ENCODE results near the gene FNDC11. TPM values are rescaled to one million over a fixed set of nuclear protein-coding genes. Genes with fewer than 3 reads are reported as not detected.
A peak's percentile ranks its signal among the peaks of the same experiment; 100 is the strongest.

The FNDC11 gene
- total and polyA plus RNA-seq, 2 donors, result 1.1 to 1.2 TPM

DNA sequence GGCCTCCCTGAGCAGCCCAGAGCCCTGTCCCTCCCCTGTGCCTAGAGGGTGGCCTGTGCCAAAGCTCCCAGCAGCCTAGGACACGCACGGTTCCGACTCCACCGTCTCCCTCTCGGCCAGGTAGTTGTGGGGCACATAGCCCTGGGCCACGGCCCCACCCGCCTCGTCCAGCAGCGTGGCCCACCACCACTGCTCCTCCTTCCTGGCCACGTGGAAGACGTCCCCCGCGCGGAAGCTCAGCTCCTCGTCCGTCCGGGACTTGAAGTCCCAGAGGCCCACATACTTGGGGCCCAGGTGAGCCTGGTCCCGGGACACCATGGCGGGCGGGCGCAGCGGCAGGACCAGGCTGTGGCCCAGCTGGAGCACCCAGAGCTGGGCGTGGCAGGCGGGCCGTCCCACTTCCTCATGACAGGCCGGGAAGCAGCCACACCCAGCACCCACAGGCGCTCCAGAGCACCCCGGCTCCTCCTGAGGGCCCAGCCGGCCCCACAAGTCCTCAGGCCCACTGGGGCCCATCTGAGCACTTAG, 16.9 kb upstream of the FNDC11 start, which contains the start of gene PTK6:
Gene PTK6, minus strand, starts transcription at position 380 of the 528 bp plus-strand sequence. Its CDS starts 62 bp downstream, at position 318.
- H3K4me3 ChIP-seq (ENCODE audit: low read length in 2 of 2), result peak within 1 kb of the TSS; percentile 63 to 67
- 89% methylated on average over 29 of the region's 29 CpGs for WGBS
- H3K36me3 ChIP-seq (ENCODE audit: control insufficient read depth in 2 of 2, insufficient read depth in 2 of 2, low read length in 1 of 2), result no peaks in the 10 kb centered on the region
- H3K27me3 ChIP-seq (ENCODE audit: control insufficient read depth in 2 of 2, insufficient read depth in 1 of 2, low read length in 1 of 2), result peaks cover 0 to 25% of the 10 kb centered on the region in 2 donors
- no peak for DNase-seq (ENCODE audit: low read depth in 6 of 9, low spot score in 9 of 9)
- H3K4me1 ChIP-seq (ENCODE audit: control insufficient read depth in 2 of 2, insufficient read depth in 2 of 2, low read length in 2 of 2), result peaks cover 2 to 25% of the 10 kb centered on the region in 2 donors
- no peaks in the 10 kb centered on the region for H3K9me3 ChIP-seq (ENCODE audit: control insufficient read depth in 2 of 2, insufficient read depth in 1 of 2, low read length in 1 of 2)
- H3K27ac ChIP-seq (ENCODE audit: low read depth in 1 of 2, low read length in 1 of 2), result peak within 1 kb of the TSS; percentile 82 to 84

DNA sequence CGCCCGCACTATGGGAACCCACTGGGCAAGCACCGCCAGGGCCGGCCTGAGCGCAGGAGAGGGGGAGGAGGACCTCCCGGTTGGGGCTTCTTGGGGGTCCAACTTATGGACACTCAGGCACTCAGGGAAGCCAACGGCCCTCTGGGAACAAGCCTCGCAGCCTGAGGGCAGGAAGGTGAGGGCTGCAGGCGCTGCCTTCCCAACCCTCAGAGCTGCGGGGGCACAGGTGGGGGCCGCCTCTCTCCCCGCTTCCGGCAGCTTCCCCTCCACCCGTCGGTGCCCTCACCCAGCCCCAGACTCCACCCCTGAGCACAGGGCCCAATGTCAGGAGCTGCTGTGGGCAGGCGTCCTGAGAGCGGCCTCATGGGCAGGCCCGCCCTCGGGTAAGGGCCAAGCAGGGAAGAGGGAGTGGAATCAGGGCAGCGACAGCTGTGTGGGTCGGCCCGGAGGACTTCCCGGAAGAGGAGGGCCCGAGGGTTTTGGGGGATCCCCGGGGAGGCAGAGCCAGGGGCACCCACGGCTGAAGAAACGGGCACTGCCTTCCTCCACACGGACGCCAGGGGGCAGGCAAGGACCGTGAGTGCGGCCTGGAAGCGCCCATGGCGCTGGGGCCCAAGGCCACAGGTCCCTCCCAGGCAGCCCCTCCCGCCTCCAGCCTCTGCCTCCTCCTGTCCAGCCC, 16.3 kb upstream of the FNDC11 start:
- DNase-seq (ENCODE audit: low read depth in 6 of 9, low spot score in 9 of 9), result peak; percentile 76 to 96 (median 90)
- Histone ChIP-seq H3K9me3 (ENCODE audit: control insufficient read depth in 2 of 2, insufficient read depth in 1 of 2, low read length in 1 of 2) (no peaks in the 10 kb centered on the region), H3K27me3 (ENCODE audit: control insufficient read depth in 2 of 2, insufficient read depth in 1 of 2, low read length in 1 of 2) (peaks cover 0 to 23% of the 10 kb centered on the region in 2 donors), H3K4me1 (ENCODE audit: control insufficient read depth in 2 of 2, insufficient read depth in 2 of 2, low read length in 2 of 2) (peaks cover 2 to 25% of the 10 kb centered on the region in 2 donors), H3K27ac (ENCODE audit: low read depth in 1 of 2, low read length in 1 of 2) (peak overlapping the region; percentile 82 to 84), H3K4me3 (ENCODE audit: low read length in 2 of 2) (peak overlapping the region; percentile 63 to 67), H3K36me3 (ENCODE audit: control insufficient read depth in 2 of 2, insufficient read depth in 2 of 2, low read length in 1 of 2) (no peaks in the 10 kb centered on the region)
- 9% methylated on average over 34 of the region's 34 CpGs for WGBS

DNA sequence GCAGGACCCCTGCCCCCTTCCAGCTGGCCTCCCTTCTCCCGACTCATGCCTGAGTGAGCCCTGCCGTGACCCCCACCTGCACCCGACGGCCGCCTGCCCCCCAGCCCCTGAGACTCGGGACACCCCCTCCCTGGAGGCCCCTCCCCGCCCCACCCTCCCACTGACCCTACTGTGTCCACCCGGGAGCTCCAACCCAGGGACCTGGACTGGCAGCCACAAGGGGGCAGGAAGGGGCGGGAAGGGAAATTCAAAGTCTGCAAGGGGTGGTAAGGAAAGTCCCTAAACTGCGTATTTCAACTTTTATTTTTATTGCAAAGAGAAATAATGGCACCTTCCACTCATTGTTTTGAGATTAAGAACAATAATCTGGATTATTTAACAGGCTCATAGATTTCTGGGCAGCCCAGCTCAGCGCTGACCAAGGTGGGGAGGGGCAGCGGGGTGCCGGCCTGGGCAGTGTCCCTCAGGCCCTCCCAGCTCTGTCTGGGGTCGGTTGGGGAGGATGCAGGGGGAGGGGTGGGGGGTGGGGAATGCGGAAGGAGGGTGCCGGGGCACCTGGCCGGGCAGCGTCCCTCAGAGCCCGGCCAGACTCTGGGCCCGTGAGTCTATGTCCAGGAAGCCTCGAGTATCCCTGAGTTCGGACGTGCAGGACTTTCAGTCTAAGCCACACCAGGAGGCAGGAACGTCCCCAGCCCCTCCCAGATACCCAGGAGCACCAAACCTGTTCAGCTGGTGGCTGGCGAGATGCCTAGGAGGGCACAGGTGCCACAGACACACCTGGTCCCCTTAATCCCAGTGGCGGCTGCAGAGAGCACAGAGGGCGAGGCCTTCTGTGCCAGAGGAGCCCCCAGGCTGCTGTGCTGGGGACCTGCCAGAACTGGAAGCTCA, 15.5 kb upstream of the FNDC11 start:
- no peaks in the 10 kb centered on the region for H3K9me3 ChIP-seq (ENCODE audit: control insufficient read depth in 2 of 2, insufficient read depth in 1 of 2, low read length in 1 of 2)
- H3K27ac ChIP-seq (ENCODE audit: low read depth in 1 of 2, low read length in 1 of 2), result peak overlapping the region; percentile 82 to 84
- peak overlapping the region; percentile 63 to 67 for H3K4me3 ChIP-seq (ENCODE audit: low read length in 2 of 2)
- peak in 1 of 9 donors; percentile 28 for DNase-seq (ENCODE audit: low read depth in 6 of 9, low spot score in 9 of 9)
- WGBS, result 57% methylated on average over 27 of the region's 27 CpGs
- peaks cover 0 to 22% of the 10 kb centered on the region in 2 donors for H3K27me3 ChIP-seq (ENCODE audit: control insufficient read depth in 2 of 2, insufficient read depth in 1 of 2, low read length in 1 of 2)
- peaks cover 2 to 25% of the 10 kb centered on the region in 2 donors for H3K4me1 ChIP-seq (ENCODE audit: control insufficient read depth in 2 of 2, insufficient read depth in 2 of 2, low read length in 2 of 2)
- H3K36me3 ChIP-seq (ENCODE audit: control insufficient read depth in 2 of 2, insufficient read depth in 2 of 2, low read length in 1 of 2), result no peaks in the 10 kb centered on the region

DNA sequence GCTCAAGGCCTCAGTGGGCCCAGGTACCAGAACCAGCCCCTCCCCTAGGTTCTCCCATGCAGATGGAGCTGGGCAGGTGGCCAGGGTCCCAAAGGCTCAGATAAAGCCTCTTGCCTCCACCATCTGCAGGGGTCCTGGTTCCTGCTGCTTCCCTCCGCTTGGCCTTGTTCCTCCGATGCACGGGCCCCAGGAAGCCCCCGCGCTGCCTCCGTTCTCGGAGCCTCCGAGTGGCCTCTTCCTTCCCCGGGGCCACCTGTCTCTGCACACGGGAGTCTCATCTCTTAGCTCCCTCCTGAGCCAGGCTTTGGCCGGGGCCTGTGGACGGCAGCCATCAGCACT, 14.9 kb upstream of the FNDC11 start:
- no peak for DNase-seq (ENCODE audit: low read depth in 6 of 9, low spot score in 9 of 9)
- peaks cover 2 to 25% of the 10 kb centered on the region in 2 donors for H3K4me1 ChIP-seq (ENCODE audit: control insufficient read depth in 2 of 2, insufficient read depth in 2 of 2, low read length in 2 of 2)

GRCh38 chr20:63539441-63540370, 14.3 kb upstream of the FNDC11 start:
- DNase-seq (ENCODE audit: low read depth in 6 of 9, low spot score in 9 of 9), result no peak
- H3K27me3 ChIP-seq (ENCODE audit: control insufficient read depth in 2 of 2, insufficient read depth in 1 of 2, low read length in 1 of 2), result peaks cover 0 to 23% of the 10 kb centered on the region in 2 donors
- no peaks in the 10 kb centered on the region for H3K9me3 ChIP-seq (ENCODE audit: control insufficient read depth in 2 of 2, insufficient read depth in 1 of 2, low read length in 1 of 2)
- peaks cover 2 to 25% of the 10 kb centered on the region in 2 donors for H3K4me1 ChIP-seq (ENCODE audit: control insufficient read depth in 2 of 2, insufficient read depth in 2 of 2, low read length in 2 of 2)
- 94% methylated on average over 29 of the region's 29 CpGs for WGBS
- no peaks in the 10 kb centered on the region for H3K36me3 ChIP-seq (ENCODE audit: control insufficient read depth in 2 of 2, insufficient read depth in 2 of 2, low read length in 1 of 2)
- H3K27ac ChIP-seq (ENCODE audit: low read depth in 1 of 2, low read length in 1 of 2), result no peak overlapping the region
- no peak overlapping the region for H3K4me3 ChIP-seq (ENCODE audit: low read length in 2 of 2)

More for the DNA sequence above, 14.9 kb upstream of the FNDC11 start:
- WGBS, result 72% methylated on average over 12 of the region's 12 CpGs
- Histone ChIP-seq H3K27me3 (ENCODE audit: control insufficient read depth in 2 of 2, insufficient read depth in 1 of 2, low read length in 1 of 2) (peaks cover 0 to 22% of the 10 kb centered on the region in 2 donors), H3K4me3 (ENCODE audit: low read length in 2 of 2) (no peak overlapping the region), H3K27ac (ENCODE audit: low read depth in 1 of 2, low read length in 1 of 2) (no peak overlapping the region), H3K9me3 (ENCODE audit: control insufficient read depth in 2 of 2, insufficient read depth in 1 of 2, low read length in 1 of 2) (no peaks in the 10 kb centered on the region), H3K36me3 (ENCODE audit: control insufficient read depth in 2 of 2, insufficient read depth in 2 of 2, low read length in 1 of 2) (no peaks in the 10 kb centered on the region)

DNA sequence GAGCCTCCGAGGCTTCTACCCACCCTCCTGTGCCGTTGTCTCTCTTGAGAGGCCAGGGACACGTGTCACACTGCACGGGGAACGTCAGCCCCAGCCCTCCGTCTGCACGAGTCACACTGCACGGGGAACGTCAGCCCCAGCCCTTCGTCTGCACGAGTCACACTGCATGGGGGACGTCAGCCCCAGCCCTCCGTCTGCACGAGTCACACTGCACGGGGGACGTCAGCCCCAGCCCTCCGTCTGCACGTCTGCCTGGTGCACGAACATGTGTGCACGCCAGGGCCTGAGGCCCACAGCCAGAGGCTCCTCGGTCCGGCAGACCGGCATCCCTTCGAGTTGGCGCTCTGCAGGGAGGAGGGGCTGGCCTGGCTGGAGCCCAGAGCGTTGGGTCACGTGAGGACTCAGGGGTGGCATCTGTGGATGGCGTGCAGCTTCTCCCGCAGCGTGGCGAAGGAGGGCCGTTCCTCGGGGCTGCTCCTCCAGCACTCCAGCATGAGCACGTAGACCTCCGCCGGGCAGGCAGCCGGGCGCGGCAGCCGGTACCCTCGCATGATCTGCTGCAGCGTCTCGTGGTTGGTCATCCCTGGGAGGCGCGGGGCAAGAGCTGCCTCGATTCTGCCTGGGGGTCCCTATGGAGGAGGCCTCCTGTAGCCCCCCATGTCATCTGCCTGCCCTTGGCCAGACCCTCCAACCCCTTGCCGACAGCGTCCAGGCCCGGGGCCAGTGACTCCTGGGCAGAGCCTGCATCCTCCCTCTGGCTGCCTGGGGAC, 13.4 kb upstream of the FNDC11 start:
- Histone ChIP-seq H3K27me3 (ENCODE audit: control insufficient read depth in 2 of 2, insufficient read depth in 1 of 2, low read length in 1 of 2) (peaks cover 0 to 25% of the 10 kb centered on the region in 2 donors), H3K4me1 (ENCODE audit: control insufficient read depth in 2 of 2, insufficient read depth in 2 of 2, low read length in 2 of 2) (peaks cover 2 to 29% of the 10 kb centered on the region in 2 donors), H3K9me3 (ENCODE audit: control insufficient read depth in 2 of 2, insufficient read depth in 1 of 2, low read length in 1 of 2) (no peaks in the 10 kb centered on the region), H3K27ac (ENCODE audit: low read depth in 1 of 2, low read length in 1 of 2) (no peak overlapping the region), H3K4me3 (ENCODE audit: low read length in 2 of 2) (no peak overlapping the region), H3K36me3 (ENCODE audit: control insufficient read depth in 2 of 2, insufficient read depth in 2 of 2, low read length in 1 of 2) (no peaks in the 10 kb centered on the region)
- no peak for DNase-seq (ENCODE audit: low read depth in 6 of 9, low spot score in 9 of 9)
- 92% methylated on average over 49 of the region's 49 CpGs for WGBS

DNA sequence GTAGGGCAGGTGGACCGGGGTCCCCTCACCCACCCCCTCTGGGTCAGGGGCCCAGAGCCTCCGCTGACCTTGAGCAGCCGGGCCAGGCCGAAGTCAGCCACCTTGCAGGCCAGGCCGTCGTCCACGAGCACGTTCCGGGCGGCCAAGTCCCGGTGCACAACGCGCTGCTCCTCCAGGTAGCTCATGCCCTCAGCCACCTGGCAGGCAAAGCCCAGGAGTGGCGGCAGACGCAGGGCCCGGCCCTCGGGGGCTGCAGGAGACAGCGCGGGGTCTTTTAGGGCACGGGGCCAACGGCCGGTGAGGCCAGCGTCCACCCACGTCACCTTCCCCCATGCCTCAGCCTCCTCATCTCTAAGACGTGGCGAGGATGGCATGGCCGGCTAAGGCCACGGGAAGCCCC, 12.6 kb upstream of the FNDC11 start:
- no peak for DNase-seq (ENCODE audit: low read depth in 6 of 9, low spot score in 9 of 9)
- Histone ChIP-seq H3K36me3 (ENCODE audit: control insufficient read depth in 2 of 2, insufficient read depth in 2 of 2, low read length in 1 of 2) (no peaks in the 10 kb centered on the region), H3K4me3 (ENCODE audit: low read length in 2 of 2) (no peak overlapping the region), H3K27ac (ENCODE audit: low read depth in 1 of 2, low read length in 1 of 2) (no peak overlapping the region), H3K4me1 (ENCODE audit: control insufficient read depth in 2 of 2, insufficient read depth in 2 of 2, low read length in 2 of 2) (peaks cover 5 to 36% of the 10 kb centered on the region in 2 donors), H3K27me3 (ENCODE audit: control insufficient read depth in 2 of 2, insufficient read depth in 1 of 2, low read length in 1 of 2) (peaks cover 0 to 33% of the 10 kb centered on the region in 2 donors), H3K9me3 (ENCODE audit: control insufficient read depth in 2 of 2, insufficient read depth in 1 of 2, low read length in 1 of 2) (peaks cover 0 to 5% of the 10 kb centered on the region in 2 donors)
- 97% methylated on average over 28 of the region's 28 CpGs for WGBS

DNA sequence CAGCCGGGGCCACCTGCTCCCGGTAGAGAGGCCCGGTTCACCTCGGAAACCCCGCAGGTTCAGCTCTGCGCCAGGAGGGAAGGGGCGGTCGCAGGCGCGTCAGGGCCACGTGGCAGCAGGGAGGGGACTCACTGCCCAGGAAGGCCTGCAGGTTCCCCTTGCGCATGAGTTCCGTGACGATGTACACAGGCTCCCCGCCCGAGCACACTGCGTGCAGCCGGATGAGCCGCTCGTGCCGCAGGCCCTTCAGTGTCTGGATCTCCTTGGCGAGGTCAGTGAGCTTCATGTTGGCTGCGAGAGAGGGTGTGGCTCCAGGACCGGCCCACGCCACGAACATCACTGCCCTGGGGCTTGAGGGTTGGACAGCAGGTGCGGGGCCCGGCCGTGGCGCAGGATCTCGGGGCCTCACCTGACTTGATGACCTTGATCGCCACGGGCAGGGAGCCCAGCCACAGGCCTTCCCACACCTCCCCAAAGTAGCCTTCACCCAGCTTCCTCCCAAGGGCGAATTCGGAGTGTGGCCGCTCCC, 11.9 kb upstream of the FNDC11 start:
- Histone ChIP-seq H3K27ac (ENCODE audit: low read depth in 1 of 2, low read length in 1 of 2) (no peak overlapping the region), H3K27me3 (ENCODE audit: control insufficient read depth in 2 of 2, insufficient read depth in 1 of 2, low read length in 1 of 2) (peaks cover under 1 to 40% of the 10 kb centered on the region in 2 donors), H3K36me3 (ENCODE audit: control insufficient read depth in 2 of 2, insufficient read depth in 2 of 2, low read length in 1 of 2) (no peaks in the 10 kb centered on the region), H3K9me3 (ENCODE audit: control insufficient read depth in 2 of 2, insufficient read depth in 1 of 2, low read length in 1 of 2) (peaks cover 0 to 6% of the 10 kb centered on the region in 2 donors), H3K4me1 (ENCODE audit: control insufficient read depth in 2 of 2, insufficient read depth in 2 of 2, low read length in 2 of 2) (peaks cover 5 to 35% of the 10 kb centered on the region in 2 donors), H3K4me3 (ENCODE audit: low read length in 2 of 2) (no peak overlapping the region)
- WGBS, result 95% methylated on average over 36 of the region's 36 CpGs
- no peak for DNase-seq (ENCODE audit: low read depth in 6 of 9, low spot score in 9 of 9)
